Endometrial microvascular endothelial cells (primary cell): Measurements from ENCODE around the gene GNMT. TPM values are rescaled to one million over a fixed set of nuclear protein-coding genes. Genes with fewer than 3 reads are reported as not detected.

Source experiments
- in situ Hi-C: cut with HindIII; loops from 2 replicates; pipeline ENCODE4 v1.10.0; 2017; ENCODE audit warnings: low sequenced_read_pairs, low pct_unique_long_range_greater_than_20kb; ENCODE audit errors: inconsistent ontology term
- total RNA-seq: library from RNA; depleted of rRNA; stranded (reverse); fragments of >200 nt; gene quantifications from one replicate; pipeline ENCODE4 v1.2.3, GENCODE V29; 2015; ENCODE audit errors: inconsistent ontology term

The GNMT gene
- total RNA-seq, 1 donor from 2014 or later: 0.84 TPM

DNA sequence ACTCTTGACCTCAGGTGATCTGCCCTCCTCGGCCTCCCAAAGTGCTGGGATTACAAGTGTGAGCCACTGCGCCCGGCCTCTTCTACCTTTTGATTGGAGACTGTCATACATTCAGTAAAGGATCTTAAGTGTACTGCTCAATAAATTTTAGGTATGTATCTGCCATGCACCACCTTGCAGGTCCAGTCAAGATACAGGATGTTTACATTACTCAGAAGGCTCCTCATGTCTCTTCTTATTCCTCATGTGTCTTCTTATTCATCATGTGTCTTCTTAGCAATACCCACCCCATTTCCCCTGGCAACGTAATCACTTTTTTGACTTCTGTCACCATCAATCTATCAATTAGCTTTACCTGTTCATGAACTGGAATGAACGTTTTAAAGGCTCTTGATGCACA, 45.3 kb downstream of the GNMT start:
- in situ Hi-C loops: no loop called here

- in situ Hi-C loops: no loop called here
Observed at GRCh38 chr6:43006251-43006650, 45.7 kb downstream of the GNMT start.

GRCh38 chr6:43007126-43007525, 46.6 kb downstream of the GNMT start:
- in situ Hi-C loops: no loop called here

GRCh38 chr6:43009124-43009523, 48.6 kb downstream of the GNMT start:
- in situ Hi-C loops: no loop called here

DNA sequence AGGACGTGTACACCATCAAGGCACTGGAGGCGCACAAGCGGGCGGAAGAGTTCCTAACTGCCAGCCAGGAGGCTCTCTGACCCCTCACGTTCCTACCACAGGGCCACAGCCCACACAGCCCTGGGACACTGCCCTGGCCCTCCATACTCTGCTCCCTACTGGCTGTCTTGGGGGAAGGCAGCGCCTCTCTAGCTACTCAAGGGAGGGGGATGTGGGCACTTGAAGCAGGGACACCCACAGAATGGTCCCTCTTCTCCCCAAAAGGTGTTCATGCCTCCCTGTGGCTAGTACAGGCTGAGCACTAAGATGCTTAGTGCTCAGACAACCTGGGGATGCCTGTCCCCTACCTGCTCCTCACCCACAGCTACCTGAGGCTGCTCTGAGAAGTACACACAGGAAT, 50.7 kb downstream of the GNMT start:
- in situ Hi-C loops: no loop called here

DNA sequence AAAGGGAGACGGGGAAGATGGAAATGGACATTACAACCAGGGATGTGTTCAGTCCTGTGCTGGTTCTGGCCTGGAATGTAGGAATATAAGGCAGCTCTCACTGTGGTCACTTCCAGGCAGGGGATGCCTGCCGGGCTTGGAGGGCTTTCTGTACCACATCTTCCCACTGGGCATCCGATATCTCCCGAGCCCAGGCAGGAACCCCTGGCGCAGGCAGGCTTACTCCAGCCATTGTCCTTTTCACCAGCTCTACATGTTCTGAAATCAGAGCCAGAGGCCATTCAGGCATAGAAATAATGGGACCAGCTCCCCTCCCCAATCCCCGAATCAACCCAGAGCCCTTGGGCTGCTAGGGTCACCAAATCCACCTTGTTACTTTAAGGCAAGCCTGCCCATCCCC, 51.8 kb downstream of the GNMT start:
- in situ Hi-C loops: no loop called here

- in situ Hi-C loops: no loop called here
Observed at GRCh38 chr6:43013097-43013842, 52.7 kb downstream of the GNMT start.

Other genes starting within 250 kb of the GNMT start
- 1.4 TPM for gene PRPH2, start 238.2 kb upstream of the GNMT start, total RNA-seq
- gene TBCC, start 214.7 kb upstream of the GNMT start, total RNA-seq: 48.2 TPM
- 3.9 TPM for gene BICRAL, start 178.7 kb upstream of the GNMT start, total RNA-seq
- 169 TPM for gene RPL7L1, start 81.1 kb upstream of the GNMT start, total RNA-seq
- not detected for gene PTCRA, start 44.7 kb upstream of the GNMT start, total RNA-seq
- gene CNPY3, start 31.3 kb upstream of the GNMT start, total RNA-seq: 53.7 TPM
- 12.2 TPM for gene PEX6, start 18.4 kb downstream of the GNMT start, total RNA-seq
- gene PPP2R5D, start 23.8 kb downstream of the GNMT start, total RNA-seq: 97.0 TPM
- gene MEA1, start 53.2 kb downstream of the GNMT start, total RNA-seq: 69.5 TPM
- gene KLHDC3, start 53.5 kb downstream of the GNMT start, total RNA-seq: 98.8 TPM
- 114 TPM for gene RRP36, start 60.9 kb downstream of the GNMT start, total RNA-seq
- gene CUL7, start 93.1 kb downstream of the GNMT start, total RNA-seq: 15.8 TPM
- 29.3 TPM for gene MRPL2, start 98.7 kb downstream of the GNMT start, total RNA-seq
- 18.6 TPM for gene KLC4, start 98.9 kb downstream of the GNMT start, total RNA-seq
- gene PTK7, start 115.6 kb downstream of the GNMT start, total RNA-seq: 43.1 TPM
- gene SRF, start 210.5 kb downstream of the GNMT start, total RNA-seq: 28.9 TPM
- gene CUL9, start 221.4 kb downstream of the GNMT start, total RNA-seq: 31.2 TPM